Eye (tissue), 1 donor: ENCODE measurements around the gene ACBD7.
A peak's percentile ranks its signal among the peaks of the same experiment; 100 is the strongest.

Source experiments
- DNase-seq: peaks from one replicate; pipeline ENCODE4 v3.0.0-alpha.2; 2015

Gene ACBD7

GRCh38 chr10:15084502-15084922, 4.1 kb downstream of the ACBD7 start:
- peak; percentile 66 for DNase-seq

DNA sequence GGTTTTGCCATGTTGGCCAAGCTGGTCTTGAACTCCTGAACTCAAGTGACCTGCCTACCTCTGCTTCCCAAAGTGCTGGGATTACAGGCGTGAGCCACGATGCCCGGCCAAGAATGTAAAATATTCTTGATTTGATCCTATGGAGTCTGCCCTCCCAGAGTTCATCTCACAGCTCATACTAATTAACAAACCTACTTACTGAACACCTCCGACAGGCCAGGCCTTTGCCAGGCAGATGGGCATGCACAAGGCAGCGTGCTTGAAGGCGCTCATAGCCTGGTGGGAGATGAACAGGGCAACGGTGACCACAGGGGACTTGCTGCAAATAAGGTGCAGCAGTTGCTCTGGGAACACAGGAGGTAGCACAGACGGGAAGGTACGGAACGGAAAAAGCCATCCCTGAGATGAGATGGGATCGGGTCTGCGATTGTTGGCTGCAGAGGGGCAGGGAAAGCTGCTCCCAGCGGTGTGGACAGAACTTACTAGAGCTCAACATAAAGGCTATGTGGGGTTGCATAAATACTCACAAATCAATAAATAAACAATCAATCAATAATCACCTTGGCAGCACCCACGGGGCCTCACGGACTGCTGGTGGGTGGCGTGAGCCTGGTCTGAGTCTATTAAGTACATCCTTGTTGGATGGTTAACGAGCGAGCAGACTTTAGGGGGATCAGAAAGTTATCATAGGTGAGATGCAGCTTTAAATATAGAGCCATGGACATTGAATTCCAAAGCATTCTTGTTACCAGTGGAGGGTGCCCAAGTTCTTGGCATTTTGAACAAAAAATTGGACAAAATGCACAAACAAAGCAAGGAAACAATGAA, 4.7 kb downstream of the ACBD7 start:
- no peak for DNase-seq

DNA sequence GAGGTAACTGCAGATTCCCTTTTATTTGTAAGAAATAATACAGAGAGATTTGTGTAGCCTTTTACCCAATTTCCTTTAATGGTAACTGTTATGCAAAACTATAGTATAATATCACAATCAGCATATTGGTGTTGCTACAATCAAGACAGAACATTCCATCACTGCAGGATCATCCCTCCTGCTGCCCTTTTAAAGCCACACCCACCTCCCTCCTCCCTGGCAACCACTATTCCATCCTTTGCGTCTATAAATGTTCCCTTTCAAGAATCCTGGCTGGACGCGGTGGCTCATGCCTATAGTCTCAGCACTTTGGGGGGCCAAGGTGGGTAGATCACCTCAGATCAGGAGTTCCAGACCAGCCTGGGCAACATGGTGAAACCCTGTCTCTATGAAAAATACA, 13.2 kb downstream of the ACBD7 start:
- no peak for DNase-seq

DNA sequence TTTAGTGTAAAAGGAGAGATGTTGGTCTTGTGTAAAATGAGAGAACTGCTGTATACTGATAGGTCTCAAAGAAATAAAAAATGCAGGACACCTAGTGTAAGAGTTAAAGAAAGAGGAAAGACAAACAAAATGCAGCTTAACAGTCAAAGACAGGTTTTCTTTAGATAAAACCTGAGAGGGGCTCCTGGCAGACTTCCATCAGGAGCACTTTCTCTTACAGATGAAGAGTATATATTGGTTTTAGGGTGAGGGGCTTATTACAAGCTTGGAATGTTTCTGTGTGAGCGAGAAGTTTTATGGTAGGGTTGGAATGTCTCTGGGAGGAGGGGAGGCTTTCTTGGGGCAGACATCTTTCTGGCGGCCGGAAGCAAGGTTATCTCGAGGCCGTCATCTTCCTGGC, 16.2 kb downstream of the ACBD7 start:
- no peak for DNase-seq

DNA sequence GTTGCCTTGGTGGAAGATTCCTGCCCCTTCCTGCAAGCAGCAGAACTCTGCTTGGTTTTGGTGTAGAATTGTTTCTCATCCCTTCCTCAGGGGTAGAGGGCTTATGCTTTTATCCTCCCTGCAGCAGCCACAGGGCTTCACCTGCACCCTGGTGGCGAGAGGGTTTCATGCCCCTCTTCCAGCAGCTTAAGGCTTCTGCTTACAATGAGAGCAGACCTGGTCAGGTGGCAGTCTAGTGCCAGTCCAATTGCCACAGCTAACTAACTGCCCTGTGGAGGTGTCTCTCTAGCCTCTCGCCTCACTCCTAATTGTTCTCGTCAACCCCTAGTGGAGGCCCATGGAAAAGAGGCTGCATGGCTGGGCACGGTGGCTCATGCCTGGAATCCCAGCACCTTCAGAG, 19.3 kb downstream of the ACBD7 start:
- DNase-seq, result no peak

DNA sequence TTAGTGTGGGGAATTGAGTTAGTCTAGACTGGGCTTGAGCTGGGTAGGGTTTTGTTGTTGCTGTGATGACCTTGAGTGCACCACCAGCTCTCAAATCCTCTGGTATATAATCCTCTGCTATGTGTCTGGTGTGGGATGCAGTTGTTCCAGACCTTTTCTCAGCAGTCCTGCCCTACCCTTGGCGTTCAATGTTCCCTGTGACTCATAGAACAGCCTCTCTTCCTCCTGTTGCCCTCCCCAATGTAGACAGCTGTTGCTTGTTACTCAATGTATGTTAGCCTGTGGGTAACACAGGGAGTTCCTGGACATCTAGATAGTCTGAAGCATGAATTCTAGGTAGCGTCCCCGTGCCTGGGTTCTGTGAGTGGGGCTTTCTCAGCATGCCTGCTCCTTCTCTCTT, 19.8 kb downstream of the ACBD7 start:
- no peak for DNase-seq

- DNase-seq, result no peak
Observed at GRCh38 chr10:15067154-15067553, 21.4 kb downstream of the ACBD7 start.

- no peak for DNase-seq
Observed at GRCh38 chr10:15060638-15061037, 27.9 kb downstream of the ACBD7 start.

DNA sequence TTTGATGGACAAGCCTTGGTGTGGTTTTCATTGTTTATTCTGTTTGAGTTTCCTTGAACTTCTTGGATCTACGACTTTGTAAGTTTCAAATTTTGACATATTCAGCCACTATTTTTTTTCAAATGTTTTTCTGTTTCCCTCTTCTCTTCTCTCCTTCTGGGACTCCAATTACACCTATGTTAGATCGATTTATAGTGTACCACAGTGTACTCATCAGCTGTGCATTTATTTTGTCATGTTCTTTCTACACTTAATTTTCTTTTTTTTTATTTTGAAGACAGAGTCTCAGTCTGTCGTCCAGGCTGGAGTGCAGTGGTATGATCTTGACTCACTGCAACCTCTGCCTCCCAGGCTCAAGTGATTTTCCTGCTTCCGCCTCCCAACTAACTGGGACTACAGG, 28.7 kb downstream of the ACBD7 start:
- no peak for DNase-seq

DNA sequence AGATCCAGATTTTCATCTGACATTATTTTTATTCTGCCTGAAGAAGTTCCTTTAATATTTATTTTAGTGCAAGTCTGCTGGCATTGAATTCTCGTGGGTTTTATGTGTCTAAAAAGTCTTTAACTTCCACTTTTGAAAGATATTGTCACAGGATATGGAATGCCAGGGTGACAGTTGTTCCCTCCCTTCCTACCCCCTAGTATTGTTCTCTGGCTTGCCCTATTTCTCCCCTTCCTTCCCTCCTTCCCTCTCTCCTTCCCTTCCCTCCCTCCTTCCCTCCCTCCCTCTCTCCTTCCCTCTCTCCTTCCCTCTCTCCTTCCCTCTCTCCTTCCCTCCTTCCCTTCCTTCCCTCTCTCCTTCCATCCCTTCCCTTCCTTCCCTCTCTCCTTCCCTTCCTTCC, 29.9 kb downstream of the ACBD7 start:
- DNase-seq, result no peak

- no peak for DNase-seq
Observed at GRCh38 chr10:15053061-15053460, 35.5 kb downstream of the ACBD7 start.

GRCh38 chr10:15052121-15052520, 36.5 kb downstream of the ACBD7 start:
- no peak for DNase-seq

DNA sequence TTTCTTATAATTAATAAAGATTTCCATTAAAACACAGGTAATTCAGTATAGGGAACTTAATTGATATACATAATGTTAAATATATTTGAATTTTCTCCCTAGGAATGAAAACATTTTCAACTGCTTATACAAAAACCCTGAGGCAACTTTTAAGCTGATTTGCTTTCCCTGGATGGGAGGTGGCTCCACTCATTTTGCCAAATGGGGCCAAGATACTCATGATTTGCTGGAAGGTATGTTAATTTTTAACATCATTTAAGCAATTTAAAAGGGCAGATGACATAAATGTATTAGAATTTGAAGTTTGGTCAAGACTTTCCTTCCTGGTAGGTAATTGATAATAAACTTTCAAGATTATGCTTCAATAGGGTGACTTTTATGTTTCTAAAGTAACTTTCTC, 39.0 kb downstream of the ACBD7 start:
- no peak for DNase-seq

DNA sequence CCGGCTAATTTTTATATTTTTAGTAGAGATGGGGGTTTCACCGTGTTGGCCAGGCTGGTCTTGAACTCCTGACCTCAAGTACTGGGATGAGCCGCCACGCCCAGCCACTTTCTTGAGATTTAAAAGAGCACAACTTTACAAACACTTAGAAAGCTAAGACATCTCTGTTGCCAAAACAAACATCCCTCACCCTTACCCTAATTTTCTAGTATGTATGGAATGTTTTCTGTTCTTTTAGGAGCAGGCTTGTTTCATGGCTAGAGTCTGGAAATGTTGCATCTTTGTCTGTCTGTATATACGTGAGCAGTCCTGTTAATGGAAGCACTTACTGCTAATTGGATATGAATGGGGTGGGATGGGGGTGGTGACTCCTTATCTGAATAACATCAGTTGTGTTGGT, 42.0 kb downstream of the ACBD7 start:
- peak; percentile 42 for DNase-seq

- DNase-seq, result no peak
Observed at GRCh38 chr10:15045380-15045779, 43.2 kb downstream of the ACBD7 start.

DNA sequence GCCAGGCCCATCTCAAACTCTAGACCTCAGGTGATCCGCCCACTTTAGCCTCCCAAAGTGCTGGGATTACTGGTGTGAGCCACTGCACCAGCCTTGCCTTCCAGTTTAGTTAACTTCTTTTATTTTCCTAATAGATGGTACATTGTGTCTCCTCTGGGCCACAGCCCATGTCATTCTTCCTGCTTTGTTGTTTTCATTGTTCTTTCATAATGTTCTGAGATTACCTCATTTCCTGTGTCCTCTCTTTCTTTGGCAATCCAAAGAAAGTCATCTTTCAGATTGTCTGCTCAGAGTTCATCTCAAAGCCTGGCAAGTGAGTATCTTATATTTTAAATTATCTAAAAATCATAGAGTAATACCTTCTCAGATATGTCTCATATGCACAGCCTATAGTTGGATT, 44.9 kb downstream of the ACBD7 start, which contains the start of gene OLAH:
Gene OLAH (plus strand): TSS at position 270 of the 400 bp plus-strand sequence. CDS start 3,346 bp downstream, outside the sequence.
- no peak for DNase-seq

- no peak for DNase-seq
Observed at GRCh38 chr10:15038416-15038815, 50.2 kb downstream of the ACBD7 start.

DNA sequence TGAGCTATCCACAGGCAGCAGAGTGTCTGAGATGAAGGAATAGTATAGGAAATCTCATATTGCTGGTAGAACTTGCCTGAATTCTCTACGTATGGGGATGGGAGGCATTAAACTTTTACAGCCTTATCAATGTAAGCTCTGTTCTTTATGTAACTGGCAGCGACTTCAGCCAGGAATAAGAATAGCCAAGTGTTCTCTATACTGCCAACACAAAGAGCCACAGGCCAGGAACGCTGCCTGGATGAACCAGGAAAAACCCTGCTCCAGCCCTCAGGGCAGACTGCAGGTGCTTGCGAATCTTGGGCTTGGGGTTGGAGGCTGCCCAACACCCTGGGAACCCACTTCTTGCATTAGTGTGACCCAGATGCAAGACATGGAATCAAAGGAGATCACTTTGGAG, 50.9 kb downstream of the ACBD7 start:
- no peak for DNase-seq

GRCh38 chr10:15035385-15036301, 52.9 kb downstream of the ACBD7 start:
- DNase-seq, result no peak

- no peak for DNase-seq
Observed at GRCh38 chr10:15027741-15028140, 60.8 kb downstream of the ACBD7 start.
